ENCODE data around the gene ARHGAP12.
A peak's percentile ranks its signal among the peaks of the same experiment; 100 is the strongest.

The ARHGAP12 gene

GRCh38 chr10:31930856-31931255 lies 2.2 kb upstream of the ARHGAP12 start:
- H3K9me3 ChIP-seq (ENCODE audit: low read length): no peaks in the 10 kb centered on the region

GRCh38 chr10:31930023-31930751 lies 1.6 kb upstream of the ARHGAP12 start:
- Histone ChIP-seq H3K36me3 (ENCODE audit: insufficient read depth, low read length) (no peaks in the 10 kb centered on the region), H3K4me2 (ENCODE audit: low read length) (peak overlapping the region; percentile 91), H3K9me3 (ENCODE audit: low read length) (no peaks in the 10 kb centered on the region), H3F3A (ENCODE audit: insufficient read depth, low read length) (no peaks in the 10 kb centered on the region), H3K4me1 (ENCODE audit: insufficient read depth, low read length, severe bottlenecking) (peaks cover 31% of the 10 kb centered on the region), H3K27me3 (ENCODE audit: insufficient read depth, low read length) (no peaks in the 10 kb centered on the region), H3K4me3 (ENCODE audit: low read depth, low read length, poor library complexity, severe bottlenecking) (peak overlapping the region; percentile 68), H3K27ac (ENCODE audit: low read depth, low read length, poor library complexity, severe bottlenecking) (peak overlapping the region; percentile 66), H4K20me1 (ENCODE audit: insufficient read depth, low read length) (no peaks in the 10 kb centered on the region), H3K9me2 (ENCODE audit: low read depth, low read length) (no peaks in the 10 kb centered on the region), H3K79me2 (ENCODE audit: insufficient read depth, low read length) (no peaks in the 10 kb centered on the region), H2AFZ (ENCODE audit: low read length) (no peak overlapping the region), H3K9ac (ENCODE audit: low read length) (peak overlapping the region; percentile 67)
- TF ChIP-seq EZH2 (IDR thresholded peaks at IDR 0.05; ENCODE audit: borderline replicate concordance, low read length) (no peak), CTCF (IDR thresholded peaks at IDR 0.05; ENCODE audit: low read length) (no peak)

More at GRCh38 chr10:31930856-31931255, 2.2 kb upstream of the ARHGAP12 start:
- H3F3A ChIP-seq (ENCODE audit: insufficient read depth, low read length): no peaks in the 10 kb centered on the region
- H3K27ac ChIP-seq (ENCODE audit: low read depth, low read length, poor library complexity, severe bottlenecking): peak overlapping the region; percentile 66
- no peaks in the 10 kb centered on the region for H3K27me3 ChIP-seq (ENCODE audit: insufficient read depth, low read length)
- H3K4me1 ChIP-seq (ENCODE audit: insufficient read depth, low read length, severe bottlenecking): peaks cover 31% of the 10 kb centered on the region
- H3K4me2 ChIP-seq (ENCODE audit: low read length): peak overlapping the region; percentile 91
- no peaks in the 10 kb centered on the region for H3K79me2 ChIP-seq (ENCODE audit: insufficient read depth, low read length)
- no peak overlapping the region for H2AFZ ChIP-seq (ENCODE audit: low read length)
- no peaks in the 10 kb centered on the region for H3K36me3 ChIP-seq (ENCODE audit: insufficient read depth, low read length)
- peak overlapping the region; percentile 67; the same call in 1 of the 2 replicates for H3K9ac ChIP-seq (ENCODE audit: low read length)
- no peaks in the 10 kb centered on the region for H3K9me2 ChIP-seq (ENCODE audit: low read depth, low read length)
- peak overlapping the region; percentile 68 for H3K4me3 ChIP-seq (ENCODE audit: low read depth, low read length, poor library complexity, severe bottlenecking)
- H4K20me1 ChIP-seq (ENCODE audit: insufficient read depth, low read length): no peaks in the 10 kb centered on the region
- TF ChIP-seq EZH2 (IDR thresholded peaks at IDR 0.05; ENCODE audit: borderline replicate concordance, low read length) (no peak), CTCF (IDR thresholded peaks at IDR 0.05; ENCODE audit: low read length) (no peak)

GRCh38 chr10:31929261-31930022 lies 811 bp upstream of the ARHGAP12 start:
- peaks cover 31% of the 10 kb centered on the region for H3K4me1 ChIP-seq (ENCODE audit: insufficient read depth, low read length, severe bottlenecking)
- no peaks in the 10 kb centered on the region for H3K9me2 ChIP-seq (ENCODE audit: low read depth, low read length)
- no peaks in the 10 kb centered on the region for H3F3A ChIP-seq (ENCODE audit: insufficient read depth, low read length)
- no peaks in the 10 kb centered on the region for H3K79me2 ChIP-seq (ENCODE audit: insufficient read depth, low read length)
- H3K36me3 ChIP-seq (ENCODE audit: insufficient read depth, low read length): no peaks in the 10 kb centered on the region
- H3K27ac ChIP-seq (ENCODE audit: low read depth, low read length, poor library complexity, severe bottlenecking): peak overlapping the region; percentile 66
- no peaks in the 10 kb centered on the region for H3K27me3 ChIP-seq (ENCODE audit: insufficient read depth, low read length)
- H3K4me3 ChIP-seq (ENCODE audit: low read depth, low read length, poor library complexity, severe bottlenecking): peak overlapping the region; percentile 68
- H2AFZ ChIP-seq (ENCODE audit: low read length): no peak overlapping the region
- peak overlapping the region; percentile 67 for H3K9ac ChIP-seq (ENCODE audit: low read length)
- peak overlapping the region; percentile 91 for H3K4me2 ChIP-seq (ENCODE audit: low read length)
- H3K9me3 ChIP-seq (ENCODE audit: low read length): no peaks in the 10 kb centered on the region
- no peaks in the 10 kb centered on the region for H4K20me1 ChIP-seq (ENCODE audit: insufficient read depth, low read length)
- TF ChIP-seq CTCF (IDR thresholded peaks at IDR 0.05; ENCODE audit: low read length): no peak
- no peak for TF ChIP-seq EZH2 (IDR thresholded peaks at IDR 0.05; ENCODE audit: borderline replicate concordance, low read length)
